HFF-Myc (cell line): ENCODE measurements around the gene OSBPL5.

Experiments used
- DNase-seq: peaks from one replicate; pipeline ENCODE4 v3.0.0-alpha.2; 2011; ENCODE audit warnings: low read depth; ENCODE audit errors: extremely low read depth
- H3K4me3 ChIP-seq: replicated peaks from 2 replicates; pipeline ENCODE4 v1.5.1; 2011; ENCODE audit warnings: low read depth, mild to moderate bottlenecking, control low read depth, low read length
- CTCF ChIP-seq: IDR thresholded peaks from 2 replicates; pipeline ENCODE4 v1.5.1; 2012; ENCODE audit warnings: mild to moderate bottlenecking, low read depth, low read length, control low read depth; ENCODE audit errors: missing control alignments

Gene OSBPL5

GRCh38 chr11:3165152-3165705 lies at the start of gene OSBPL5:
Gene OSBPL5, minus strand, starts transcription at chr11:3165310. Its CDS starts 36,162 bp downstream, at chr11:3129148.
- TF ChIP-seq CTCF, result no peak
- no peak for DNase-seq
- H3K4me3 ChIP-seq, result peak within 1 kb of the TSS; percentile 88

- no peak overlapping the region for H3K4me3 ChIP-seq
- no peak for TF ChIP-seq CTCF
- no peak for DNase-seq
Measured at GRCh38 chr11:3214420-3214699, 49.2 kb upstream of the OSBPL5 start.

- TF ChIP-seq CTCF, result no peak
- no peak for DNase-seq
- no peak overlapping the region for H3K4me3 ChIP-seq
Measured at GRCh38 chr11:3213659-3214419, 48.7 kb upstream of the OSBPL5 start.

- DNase-seq, result no peak
- no peak overlapping the region for H3K4me3 ChIP-seq
- TF ChIP-seq CTCF, result no peak
Measured at GRCh38 chr11:3208272-3208671, 43.2 kb upstream of the OSBPL5 start.

GRCh38 chr11:3207526-3208189 lies 42.5 kb upstream of the OSBPL5 start:
- no peak for DNase-seq
- no peak for TF ChIP-seq CTCF
- H3K4me3 ChIP-seq, result no peak overlapping the region

- no peak for TF ChIP-seq CTCF
- no peak overlapping the region for H3K4me3 ChIP-seq
- DNase-seq, result no peak
Measured at GRCh38 chr11:3206922-3207204, 41.8 kb upstream of the OSBPL5 start.
